GM18505 (cell line): Measurements from ENCODE around the gene LYPD8.

Experiments
- ATAC-seq: cut with Tn5 transposase; IDR thresholded peaks from one replicate; pipeline ENCODE4 v1.9.1; 2021; ENCODE audit not compliant: unreplicated experiment
- POLR2A ChIP-seq: IDR thresholded peaks from 4 replicates; pipeline ENCODE4 v1.6.1; 2011; ENCODE audit warnings: borderline replicate concordance; ENCODE audit not compliant: insufficient read depth, insufficient read length; ENCODE audit errors: extremely low read depth

LYPD8 gene

DNA sequence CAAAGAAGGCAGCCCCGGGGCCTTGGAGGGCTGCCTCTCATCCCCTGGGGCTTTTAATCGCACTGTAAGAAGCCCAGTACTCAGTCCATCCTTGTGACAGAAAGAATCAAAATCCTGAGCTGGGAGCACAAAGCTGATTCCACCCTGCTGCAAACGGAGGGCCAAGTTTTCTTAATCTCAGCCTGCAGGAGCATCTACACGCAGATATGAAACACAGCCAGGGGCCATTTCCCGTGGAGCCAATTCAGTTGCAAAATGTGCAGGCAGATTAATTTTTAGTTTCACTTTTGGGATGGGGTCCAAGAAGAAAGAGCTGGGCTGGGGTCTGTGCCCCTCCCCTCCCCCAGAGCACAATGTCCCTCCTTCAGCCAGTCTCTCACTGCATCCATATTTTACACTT lies 4.4 kb downstream of the LYPD8 start:
- no peak for TF ChIP-seq POLR2A
- ATAC-seq, result no peak

DNA sequence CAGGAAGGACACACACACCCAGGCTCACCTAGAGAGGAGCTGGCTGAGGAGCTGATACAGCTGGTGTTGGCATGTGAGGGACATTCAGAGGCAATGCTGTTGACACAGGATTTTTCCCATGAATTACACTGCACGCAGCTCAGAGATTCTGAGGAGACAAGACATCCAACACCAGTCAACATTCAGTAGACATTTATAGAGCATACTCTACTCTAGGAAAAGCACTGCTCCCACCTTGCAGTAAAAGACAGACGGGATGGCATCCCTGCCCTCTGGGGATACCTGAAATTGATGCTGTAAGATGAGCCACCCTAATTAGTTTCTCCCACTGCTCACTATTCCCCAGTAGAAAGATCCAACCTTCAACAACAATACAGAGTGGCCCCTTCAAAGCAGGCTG lies 5.1 kb downstream of the LYPD8 start:
- no peak for TF ChIP-seq POLR2A
- no peak for ATAC-seq

- no peak for ATAC-seq
- no peak for TF ChIP-seq POLR2A
These were observed 7.3 kb downstream of the LYPD8 start for GRCh38 chr1:248748211-248748610.

- ATAC-seq, result no peak
- TF ChIP-seq POLR2A, result no peak
These were observed 14.7 kb downstream of the LYPD8 start for GRCh38 chr1:248740876-248741275.

- no peak for ATAC-seq
- no peak for TF ChIP-seq POLR2A
These were observed 15.9 kb downstream of the LYPD8 start for GRCh38 chr1:248739572-248740205.

DNA sequence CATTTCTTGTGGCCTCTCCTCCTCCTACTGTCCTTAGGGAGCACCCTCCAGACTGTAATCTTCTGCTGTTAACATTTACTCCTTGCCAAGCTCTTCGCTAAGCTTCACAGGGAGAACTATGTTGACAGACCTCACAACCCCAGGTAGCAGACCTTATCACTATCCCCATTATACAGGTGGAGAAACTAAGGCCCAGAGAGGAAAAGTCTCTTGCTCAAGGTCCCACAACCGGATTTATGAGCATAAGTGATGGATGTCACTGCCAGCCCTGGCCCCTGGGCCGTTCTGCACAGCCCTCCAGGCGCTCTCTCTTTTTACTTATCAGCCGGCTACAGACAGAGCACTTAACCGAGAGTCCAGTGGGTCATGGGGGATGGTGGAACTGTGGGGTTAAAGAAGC lies 18.1 kb downstream of the LYPD8 start:
- no peak for TF ChIP-seq POLR2A
- ATAC-seq, result no peak

DNA sequence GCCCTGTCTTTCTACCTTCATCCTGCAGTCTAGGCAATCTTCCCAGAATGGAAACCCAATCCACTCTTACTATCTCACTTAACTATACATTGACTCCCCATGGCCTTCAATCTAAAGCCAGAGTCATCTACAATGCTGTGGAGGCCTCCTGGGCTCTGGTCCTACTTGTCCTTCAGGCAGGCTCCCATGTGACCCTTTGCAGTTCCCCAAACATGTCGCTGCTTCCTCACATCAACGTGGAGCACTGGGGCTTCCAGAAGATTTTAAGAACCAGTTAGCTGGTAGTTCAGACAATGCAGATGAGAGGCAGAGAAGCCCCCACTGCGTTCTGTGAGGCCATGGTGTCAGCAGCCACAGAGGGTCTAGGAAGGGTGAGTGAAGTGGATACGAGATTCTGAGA lies 18.6 kb downstream of the LYPD8 start:
- ATAC-seq, result no peak
- TF ChIP-seq POLR2A, result no peak

GRCh38 chr1:248733566-248733965 lies 22.0 kb downstream of the LYPD8 start:
- ATAC-seq, result no peak
- TF ChIP-seq POLR2A, result no peak

DNA sequence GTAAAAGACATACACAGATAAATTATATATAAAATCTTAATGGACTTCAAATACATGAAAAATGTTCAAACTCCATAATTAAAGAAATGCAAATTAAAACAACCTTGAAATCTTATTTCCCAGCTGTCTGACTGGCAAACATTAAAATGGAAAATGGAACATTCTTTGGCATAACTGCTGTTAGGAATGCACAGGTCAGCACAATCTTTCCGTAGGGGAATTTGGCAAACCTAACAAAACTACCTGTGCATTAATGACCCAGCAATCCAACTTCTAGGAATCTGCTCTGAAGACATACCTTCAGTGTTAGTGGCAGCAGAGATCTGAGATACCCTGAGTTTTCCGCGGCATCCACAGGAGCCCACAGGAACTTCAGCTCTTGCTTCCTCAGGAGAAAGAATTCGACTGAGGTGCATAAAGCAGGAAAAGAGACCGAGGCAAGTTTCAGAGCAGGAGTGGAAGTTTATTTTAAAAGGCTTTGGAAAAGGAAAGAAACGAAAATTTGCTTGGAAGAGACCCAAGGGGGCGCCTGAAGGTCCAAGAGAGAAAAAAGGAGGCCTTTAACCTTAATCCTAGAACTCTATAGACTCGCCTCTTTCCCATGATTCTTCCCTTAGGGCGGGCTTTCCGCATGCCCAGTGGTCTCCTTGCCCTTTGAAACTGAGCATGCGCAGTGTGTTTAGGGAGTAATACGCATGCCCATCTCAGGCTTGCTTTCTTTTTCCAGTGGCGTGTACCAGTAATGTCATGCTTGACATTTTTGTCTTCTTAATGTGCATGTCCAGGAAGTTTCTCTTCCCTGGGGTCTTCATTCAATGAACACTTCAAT lies 24.8 kb downstream of the LYPD8 start:
- no peak for TF ChIP-seq POLR2A
- ATAC-seq, result no peak

- no peak for TF ChIP-seq POLR2A
- ATAC-seq, result no peak
These were observed 41.3 kb downstream of the LYPD8 start for GRCh38 chr1:248714248-248714647.

DNA sequence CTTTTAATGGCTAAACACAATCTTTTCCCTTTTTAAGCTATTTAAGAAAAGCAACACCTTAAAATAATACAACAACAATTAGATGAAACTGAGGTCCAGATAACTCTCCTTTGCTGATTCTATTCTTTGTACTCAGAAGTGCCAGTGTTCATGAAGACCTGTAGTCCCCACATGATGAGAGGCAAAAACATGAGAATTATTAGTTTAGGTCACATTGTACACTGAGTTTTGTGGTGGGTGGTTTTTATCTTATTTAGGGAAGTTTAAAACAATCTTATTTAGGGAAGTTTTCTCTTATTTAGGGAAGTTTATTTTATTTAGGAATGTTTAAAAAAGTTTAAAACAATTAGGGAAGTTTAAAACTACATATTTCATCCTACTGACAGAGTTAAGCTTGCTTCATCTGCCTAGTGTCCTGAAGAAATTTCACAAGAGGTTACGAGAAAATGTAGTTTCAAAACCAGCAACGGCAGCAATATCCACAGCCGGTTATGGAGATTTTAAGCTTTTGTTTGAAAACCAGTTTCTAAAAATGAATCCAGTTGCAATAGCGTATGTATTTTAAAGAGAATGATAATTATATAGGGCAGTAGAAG lies 45.2 kb downstream of the LYPD8 start:
- no peak for TF ChIP-seq POLR2A
- ATAC-seq, result no peak

DNA sequence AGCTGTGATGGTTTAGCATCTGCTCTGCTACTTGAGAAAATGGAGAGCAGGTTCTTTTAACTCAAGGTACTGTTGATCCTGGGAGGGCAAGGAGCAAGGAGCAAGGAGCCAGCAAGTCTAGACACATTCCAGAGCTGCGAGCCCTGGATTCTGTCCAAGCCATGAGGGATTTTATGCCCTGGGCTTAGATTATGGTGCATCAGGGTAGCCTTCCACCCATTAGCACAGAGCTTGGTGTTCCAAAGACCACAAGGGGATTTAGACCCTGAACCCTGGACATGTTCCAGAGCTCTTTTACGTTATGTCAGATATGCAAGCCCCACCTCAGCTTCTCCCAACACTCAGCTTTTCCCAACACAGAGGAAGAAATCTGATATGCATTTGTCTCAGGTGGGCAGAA lies 51.0 kb downstream of the LYPD8 start:
- no peak for TF ChIP-seq POLR2A
- ATAC-seq, result no peak

DNA sequence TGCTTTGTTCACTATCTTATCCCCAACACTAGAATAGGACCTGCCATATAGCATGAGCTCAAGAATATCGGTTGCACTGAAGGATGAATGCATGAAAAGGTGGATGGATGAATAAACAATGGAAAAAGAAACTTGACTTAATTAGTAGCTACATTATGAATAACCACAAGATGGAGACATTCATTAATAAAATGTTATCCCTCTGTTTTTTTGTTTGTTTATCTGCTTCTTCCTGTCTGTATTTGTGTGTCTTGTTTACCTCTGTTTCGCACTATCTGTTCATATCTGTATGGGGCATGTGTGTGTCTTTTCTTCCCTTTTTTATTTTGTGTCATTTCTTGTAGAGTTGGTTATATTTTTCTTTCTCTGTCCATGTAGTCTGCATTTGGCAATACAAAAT lies 51.9 kb downstream of the LYPD8 start:
- TF ChIP-seq POLR2A, result no peak
- ATAC-seq, result no peak

DNA sequence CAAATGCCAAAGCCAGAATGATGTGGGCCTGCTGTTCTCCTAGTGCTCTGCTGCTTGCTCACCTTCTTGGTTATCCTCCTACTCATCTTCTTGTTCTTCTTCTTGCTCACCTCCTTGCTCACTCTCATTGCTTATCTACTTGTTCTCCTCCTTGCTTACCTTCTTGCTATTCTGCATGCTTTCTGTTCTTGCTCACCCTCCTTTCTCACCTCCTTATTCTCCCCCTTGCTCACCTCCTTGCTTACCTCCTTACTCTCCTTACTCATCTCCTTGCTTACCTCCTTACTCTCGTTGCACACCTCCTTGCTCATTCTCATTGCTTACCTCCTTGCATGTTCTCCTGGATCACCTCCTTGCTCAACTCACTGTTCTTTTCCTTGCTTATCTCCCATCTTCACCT lies 52.8 kb downstream of the LYPD8 start, which contains the start of gene OR14I1:
Gene OR14I1 (minus strand): TSS at position 53 of the 400 bp plus-strand sequence.
- no peak for ATAC-seq
- no peak for TF ChIP-seq POLR2A

GRCh38 chr1:248699099-248699498 lies 56.5 kb downstream of the LYPD8 start:
- TF ChIP-seq POLR2A, result no peak
- ATAC-seq, result no peak

DNA sequence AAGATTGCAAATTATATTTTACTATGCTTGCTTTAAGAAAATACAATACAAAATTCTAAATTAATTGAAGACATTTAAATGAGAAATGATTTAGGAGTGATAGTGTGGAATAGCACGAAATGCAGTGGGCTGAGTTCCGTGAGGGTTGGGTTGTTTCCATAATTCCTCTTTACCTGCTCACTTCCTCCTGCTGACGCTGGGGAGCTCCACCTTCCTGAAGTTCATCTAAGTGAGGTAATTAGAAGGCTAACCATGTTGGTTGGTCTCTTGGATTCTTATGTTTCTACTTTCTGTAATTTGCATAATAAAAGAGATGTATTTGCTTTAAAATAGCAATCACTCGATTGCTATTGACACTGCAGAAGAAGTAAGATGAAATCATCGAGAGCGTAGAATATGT lies 57.7 kb downstream of the LYPD8 start:
- no peak for TF ChIP-seq POLR2A
- no peak for ATAC-seq
